Ramos (cell line): ENCODE data around the gene CFAP119.

Experiments
- in situ Hi-C: fragments of 300-500 bp; cut with MboI; formaldehyde crosslinking; loops from one replicate; pipeline ENCODE4 v1.14.3; 2022; ENCODE audit warnings: low sequenced_read_pairs; ENCODE audit not compliant: unreplicated experiment

The CFAP119 gene

DNA sequence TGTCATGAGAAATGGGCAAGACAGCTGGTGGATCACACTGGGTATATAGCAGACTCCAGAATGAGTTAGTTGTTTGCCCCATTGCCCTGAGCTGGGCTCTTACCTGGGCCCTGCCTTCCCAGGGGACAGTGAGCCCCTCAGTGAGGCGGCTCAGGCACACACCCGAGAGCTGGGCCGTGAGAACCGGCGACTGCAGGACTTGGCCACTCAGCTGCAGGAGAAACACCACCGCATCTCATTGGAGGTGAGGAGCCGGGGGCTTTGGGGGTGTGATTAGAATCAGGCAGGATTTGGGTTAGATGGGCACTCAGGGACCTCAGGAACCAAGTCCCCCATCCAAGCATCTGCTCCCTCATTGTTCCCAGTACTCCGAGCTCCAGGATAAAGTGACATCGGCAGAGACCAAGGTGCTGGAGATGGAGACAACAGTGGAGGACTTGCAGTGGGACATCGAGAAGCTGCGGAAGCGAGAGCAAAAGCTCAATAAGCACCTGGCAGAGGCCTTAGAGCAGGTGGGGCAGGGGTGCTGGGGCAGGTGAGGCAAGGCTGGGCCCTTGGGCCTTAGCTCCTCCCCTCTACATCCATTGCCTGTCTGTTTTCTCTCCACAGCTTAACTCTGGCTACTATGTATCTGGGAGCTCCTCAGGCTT is 3.1 kb upstream of the CFAP119 start:
- in situ Hi-C loops: loop anchor here (5.0 kb wide), 1 partner anchor 42 kb away; no protein-coding TSS in a partner anchor

DNA sequence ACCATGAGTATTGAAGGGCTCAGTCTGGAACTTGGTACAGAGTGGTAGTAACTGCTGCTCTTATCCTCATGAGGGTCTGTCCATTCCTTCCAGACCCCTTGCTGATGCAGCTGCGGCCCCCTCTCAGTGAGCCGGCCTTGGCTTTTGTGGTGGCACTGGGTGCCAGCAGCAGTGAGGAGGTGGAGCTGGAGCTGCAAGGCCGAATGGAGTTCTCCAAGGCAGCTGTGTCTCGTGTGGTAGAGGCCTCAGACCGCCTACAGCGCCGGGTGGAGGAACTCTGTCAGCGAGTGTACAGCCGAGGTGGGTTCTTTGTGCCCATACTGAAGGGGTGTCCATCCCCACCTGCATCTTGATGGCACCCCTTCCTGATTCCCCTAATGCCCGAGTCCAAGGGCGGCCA is 2.2 kb upstream of the CFAP119 start:
- in situ Hi-C loops: no loop called here

- in situ Hi-C loops: no loop called here
These were observed 1.3 kb upstream of the CFAP119 start for GRCh38 chr16:30762991-30763725.

DNA sequence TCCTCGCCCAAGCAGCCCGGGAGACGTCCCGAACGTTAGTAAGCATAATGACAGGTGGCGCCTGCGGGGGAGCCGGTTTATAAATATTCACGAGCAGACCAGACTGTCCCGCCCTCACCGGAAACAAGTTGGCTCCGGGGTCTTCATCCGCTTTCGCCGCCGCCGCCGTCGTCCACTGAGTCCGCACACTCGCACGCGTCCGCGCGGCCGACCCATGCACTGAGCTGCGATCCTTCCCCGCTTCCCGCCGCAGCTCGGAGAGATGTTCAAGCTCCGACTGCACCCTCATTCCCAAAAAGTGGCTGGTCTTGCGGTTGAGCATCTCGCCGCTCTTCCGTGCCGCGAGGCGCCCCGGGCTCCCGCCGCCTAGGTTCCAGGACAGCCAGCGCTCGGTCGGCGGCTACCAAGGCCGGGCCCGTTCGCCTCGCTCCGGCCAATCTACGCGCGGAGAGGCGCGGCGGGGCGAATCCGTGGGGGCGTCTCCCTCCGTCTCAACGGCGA is 385 bp downstream of the CFAP119 start:
- in situ Hi-C loops: no loop called here

- in situ Hi-C loops: no loop called here
These were observed 1.1 kb downstream of the CFAP119 start for GRCh38 chr16:30760577-30761426.

DNA sequence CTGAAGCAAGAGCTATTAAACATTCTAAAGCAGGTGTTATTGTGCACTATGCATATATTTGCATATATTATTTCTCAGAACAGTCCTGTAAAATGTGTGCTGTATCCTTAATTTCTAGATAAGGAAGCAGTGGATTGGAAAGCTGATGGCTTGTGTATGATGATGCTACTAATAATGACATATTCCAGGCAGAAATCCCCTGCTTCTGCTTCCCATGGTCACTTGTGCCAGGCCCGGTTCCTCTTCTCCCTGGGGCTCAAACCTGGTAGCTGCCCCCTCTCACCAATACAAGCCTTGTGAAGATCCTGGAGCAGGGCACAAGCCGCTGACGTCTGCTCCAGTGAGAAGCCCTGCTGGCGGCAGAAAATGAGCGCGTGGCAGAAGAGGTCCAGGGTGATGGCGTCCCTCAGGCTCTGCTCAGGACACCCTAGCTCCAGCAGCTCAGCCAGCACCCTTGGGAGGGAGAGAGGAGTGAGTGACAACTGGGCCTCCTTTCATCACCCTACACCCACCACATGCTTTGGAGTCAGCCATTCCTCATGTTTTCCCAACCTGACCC is 1.8 kb downstream of the CFAP119 start:
- in situ Hi-C loops: no loop called here

DNA sequence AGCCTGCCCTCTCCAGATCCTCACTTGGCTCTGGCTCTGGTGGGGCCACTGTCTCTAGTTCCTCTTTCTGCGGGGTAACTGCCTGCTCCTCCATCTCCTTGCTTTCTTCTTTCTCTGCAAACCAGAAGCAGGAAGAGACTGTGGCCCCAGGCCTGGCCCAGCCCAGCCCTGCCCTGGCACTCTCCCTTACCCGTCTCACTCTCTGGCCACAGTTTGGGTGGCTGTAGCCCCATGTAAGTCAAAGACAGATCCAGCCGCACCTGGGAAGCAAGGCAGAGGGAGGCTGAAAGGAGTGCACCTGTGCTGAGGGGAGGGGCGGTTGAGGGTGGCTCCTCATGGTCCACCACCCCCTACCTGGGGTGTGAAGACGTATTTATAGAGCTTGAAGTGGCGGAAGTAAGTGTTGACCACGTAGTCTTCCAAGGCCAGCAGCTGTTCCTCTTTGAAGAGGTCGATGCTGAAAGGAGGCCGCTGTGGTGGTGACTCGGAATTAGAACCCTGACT is 2.8 kb downstream of the CFAP119 start:
- in situ Hi-C loops: no loop called here

GRCh38 chr16:30757316-30757715 is 4.5 kb downstream of the CFAP119 start:
- in situ Hi-C loops: no loop called here

- in situ Hi-C loops: no loop called here
These were observed 5.1 kb downstream of the CFAP119 start for GRCh38 chr16:30756781-30757100.

- in situ Hi-C loops: no loop called here
These were observed 5.7 kb downstream of the CFAP119 start for GRCh38 chr16:30755955-30756780.

- in situ Hi-C loops: no loop called here
These were observed 8.3 kb downstream of the CFAP119 start for GRCh38 chr16:30753596-30753995.

- in situ Hi-C loops: no loop called here
These were observed 10.9 kb downstream of the CFAP119 start for GRCh38 chr16:30750876-30751465.

DNA sequence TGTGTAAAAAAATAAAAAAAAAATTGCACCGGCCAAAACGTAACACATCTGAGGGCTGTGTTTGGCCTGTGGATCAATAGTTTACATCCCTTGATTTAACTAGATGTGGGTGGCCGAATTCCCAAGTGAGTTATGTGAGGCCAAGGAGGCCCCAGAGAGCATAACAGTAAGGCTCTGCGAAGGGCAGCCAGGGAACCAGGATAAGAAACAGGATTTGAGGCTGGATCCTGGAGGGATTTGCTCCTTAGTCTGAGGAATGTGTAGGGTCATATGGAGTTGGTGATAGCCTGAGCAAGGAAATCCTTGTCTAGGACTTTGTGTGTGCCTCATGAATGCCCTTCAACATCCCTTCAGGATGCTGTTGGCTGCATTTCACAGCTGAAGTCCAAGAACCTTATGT is 11.7 kb downstream of the CFAP119 start:
- in situ Hi-C loops: no loop called here

DNA sequence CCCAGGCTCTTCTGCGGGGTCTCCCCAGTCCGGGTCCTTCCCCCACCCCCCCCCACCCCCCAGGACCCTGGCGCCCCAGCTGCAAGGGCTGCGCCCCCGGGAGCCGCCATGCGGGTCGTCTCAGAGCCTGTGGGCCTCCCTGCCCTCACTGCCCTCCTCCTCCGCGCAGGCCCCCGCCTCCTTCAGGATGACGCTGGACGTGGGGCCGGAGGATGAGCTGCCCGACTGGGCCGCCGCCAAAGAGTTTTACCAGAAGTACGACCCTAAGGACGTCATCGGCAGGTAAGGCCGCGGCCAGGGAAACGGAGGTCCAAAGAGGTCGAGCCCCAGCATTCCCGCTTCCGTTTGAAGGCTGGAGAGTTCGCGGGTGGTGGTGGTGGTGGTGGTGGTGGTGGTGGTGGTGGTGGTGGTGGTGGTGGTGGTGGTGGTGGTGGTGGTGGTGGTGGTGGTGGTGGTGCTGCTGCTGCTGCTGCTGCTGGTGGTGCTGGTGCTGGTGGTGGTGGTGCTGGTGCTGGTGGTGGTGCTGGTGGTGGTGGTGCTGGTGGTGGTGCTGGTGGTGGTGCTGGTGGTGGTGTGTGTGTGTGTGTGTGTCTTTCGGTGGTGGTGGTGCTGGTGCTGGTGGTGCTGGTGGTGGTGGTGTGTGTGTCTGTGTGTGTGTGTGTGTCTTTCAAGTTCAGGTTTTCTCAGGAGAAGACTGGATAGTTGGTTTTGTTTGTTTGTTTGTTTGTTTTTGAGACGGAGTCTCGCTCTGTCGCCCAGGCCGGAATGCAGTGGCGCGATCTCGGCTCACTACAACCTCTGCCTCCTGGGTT is 13.0 kb downstream of the CFAP119 start:
- in situ Hi-C loops: no loop called here

DNA sequence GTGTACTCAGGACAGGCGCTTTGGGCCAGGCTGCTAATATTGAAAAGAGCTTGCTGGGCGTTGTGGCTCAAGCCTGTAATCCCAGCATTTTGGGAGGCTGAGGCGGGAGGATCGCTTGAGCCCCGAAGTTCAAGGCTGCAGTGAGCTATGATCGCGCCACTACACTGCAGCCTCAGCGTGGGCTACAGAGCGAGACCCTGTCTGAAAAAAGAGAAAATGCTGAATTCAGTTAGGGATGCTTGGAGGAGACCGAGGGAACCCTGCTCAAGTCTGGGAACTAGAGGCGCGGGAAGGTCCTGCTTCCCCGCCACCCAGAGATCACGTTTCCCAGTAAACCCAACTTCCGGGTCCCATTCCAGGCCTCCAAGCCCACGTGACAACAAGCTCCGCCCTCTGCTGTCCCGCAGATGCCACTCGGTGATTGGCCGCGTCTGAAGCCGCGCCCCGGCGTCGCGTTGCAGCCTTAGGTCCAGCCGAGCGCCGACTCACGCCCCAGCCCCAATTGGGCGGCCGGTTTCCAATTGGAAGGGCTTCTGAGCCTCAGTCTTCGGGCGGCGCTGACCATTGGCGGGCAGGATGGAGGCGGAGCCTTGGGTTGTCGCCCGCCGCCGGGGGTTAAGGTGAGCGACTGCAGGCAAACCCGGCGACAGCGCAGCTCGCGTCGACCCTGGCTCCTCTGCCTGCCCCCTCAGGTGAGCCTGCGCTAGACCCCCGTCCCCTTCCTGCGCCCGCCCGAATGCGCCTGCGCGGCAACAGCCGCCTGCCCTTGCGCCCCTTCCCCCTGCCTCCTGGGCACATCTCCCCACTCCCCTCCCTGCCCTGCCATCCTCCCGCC is 13.8 kb downstream of the CFAP119 start, which contains the start of gene PHKG2:
PHKG2 (plus strand) TSS at position 627 of the 835 bp plus-strand sequence. CDS start 396 bp downstream, outside the sequence.
- in situ Hi-C loops: no loop called here

DNA sequence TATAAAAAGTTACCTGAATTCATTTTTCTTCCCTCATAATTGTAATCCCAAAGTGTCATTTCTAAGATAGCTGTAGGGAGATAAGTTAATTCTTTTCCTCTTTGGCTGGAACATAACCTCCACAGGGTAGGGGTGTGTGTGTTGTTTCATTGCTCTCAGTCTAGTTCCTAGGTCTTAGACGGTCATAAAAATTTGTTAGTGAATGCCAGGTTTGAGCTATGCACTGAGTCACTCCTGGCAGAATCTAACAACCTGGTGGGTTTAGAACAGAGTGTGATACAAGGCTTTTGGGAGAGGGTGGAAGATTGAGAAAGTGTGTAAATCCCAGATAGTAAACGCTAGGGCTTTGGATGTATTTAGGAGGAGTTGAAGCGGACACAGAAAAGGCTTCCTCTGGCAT is 14.5 kb downstream of the CFAP119 start:
- in situ Hi-C loops: no loop called here

GRCh38 chr16:30746638-30747175 is 15.2 kb downstream of the CFAP119 start:
- in situ Hi-C loops: no loop called here
